Activated CD4-positive, alpha-beta T cell treated with anti-CD3 and anti-CD28 coated beads, Interleukin-2, Interleukin-4, amounts not matched to agents 100 ng/mL and 50 ng/mL, durations not matched to agents 16 hours and 8 hours (primary cell): ENCODE data around the gene POGZ.

Source experiments
- DNase-seq: peaks from one replicate; pipeline ENCODE4 v3.0.0-alpha.2; 2020; ENCODE audit warnings: low spot score

Gene POGZ, protein sequence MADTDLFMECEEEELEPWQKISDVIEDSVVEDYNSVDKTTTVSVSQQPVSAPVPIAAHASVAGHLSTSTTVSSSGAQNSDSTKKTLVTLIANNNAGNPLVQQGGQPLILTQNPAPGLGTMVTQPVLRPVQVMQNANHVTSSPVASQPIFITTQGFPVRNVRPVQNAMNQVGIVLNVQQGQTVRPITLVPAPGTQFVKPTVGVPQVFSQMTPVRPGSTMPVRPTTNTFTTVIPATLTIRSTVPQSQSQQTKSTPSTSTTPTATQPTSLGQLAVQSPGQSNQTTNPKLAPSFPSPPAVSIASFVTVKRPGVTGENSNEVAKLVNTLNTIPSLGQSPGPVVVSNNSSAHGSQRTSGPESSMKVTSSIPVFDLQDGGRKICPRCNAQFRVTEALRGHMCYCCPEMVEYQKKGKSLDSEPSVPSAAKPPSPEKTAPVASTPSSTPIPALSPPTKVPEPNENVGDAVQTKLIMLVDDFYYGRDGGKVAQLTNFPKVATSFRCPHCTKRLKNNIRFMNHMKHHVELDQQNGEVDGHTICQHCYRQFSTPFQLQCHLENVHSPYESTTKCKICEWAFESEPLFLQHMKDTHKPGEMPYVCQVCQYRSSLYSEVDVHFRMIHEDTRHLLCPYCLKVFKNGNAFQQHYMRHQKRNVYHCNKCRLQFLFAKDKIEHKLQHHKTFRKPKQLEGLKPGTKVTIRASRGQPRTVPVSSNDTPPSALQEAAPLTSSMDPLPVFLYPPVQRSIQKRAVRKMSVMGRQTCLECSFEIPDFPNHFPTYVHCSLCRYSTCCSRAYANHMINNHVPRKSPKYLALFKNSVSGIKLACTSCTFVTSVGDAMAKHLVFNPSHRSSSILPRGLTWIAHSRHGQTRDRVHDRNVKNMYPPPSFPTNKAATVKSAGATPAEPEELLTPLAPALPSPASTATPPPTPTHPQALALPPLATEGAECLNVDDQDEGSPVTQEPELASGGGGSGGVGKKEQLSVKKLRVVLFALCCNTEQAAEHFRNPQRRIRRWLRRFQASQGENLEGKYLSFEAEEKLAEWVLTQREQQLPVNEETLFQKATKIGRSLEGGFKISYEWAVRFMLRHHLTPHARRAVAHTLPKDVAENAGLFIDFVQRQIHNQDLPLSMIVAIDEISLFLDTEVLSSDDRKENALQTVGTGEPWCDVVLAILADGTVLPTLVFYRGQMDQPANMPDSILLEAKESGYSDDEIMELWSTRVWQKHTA (N-terminal part only)

DNA sequence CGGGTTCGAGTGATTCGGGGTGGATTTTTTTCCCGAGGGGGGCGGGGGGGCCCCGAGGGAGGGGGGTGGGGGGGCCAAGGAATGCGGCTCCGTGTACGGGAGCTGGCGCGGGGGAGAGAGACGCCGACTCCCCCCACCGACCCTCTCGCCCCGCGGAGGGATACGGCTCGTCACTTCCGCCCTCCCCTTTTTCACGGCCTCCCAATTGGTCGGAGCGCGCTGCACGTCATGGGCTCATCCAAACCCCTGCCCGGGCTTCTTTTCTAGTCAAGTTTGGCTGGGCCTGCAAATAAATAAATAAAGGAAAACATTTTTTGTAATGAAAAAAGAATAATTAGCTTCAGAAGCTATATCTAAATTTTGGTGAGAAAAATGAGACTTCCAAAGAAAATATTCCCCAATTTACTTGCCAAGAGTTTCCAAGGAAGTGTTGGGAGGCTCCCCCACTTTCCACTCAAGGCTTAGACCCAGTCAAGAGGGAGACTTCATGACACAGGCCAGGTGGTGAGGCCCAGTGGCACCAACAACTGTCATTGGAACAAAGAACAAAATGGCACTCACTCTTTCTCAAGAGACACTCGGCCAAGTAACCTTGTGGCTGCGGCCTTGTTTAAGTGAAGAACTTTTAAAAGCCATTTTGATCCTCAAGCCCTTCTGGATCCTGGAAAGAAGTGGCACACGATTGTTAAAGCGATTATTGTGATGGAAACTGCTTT is at the start of gene POGZ:
TSS of gene POGZ (minus strand) at position 164 of the 716 bp plus-strand sequence. CDS start 17,290 bp downstream, outside the sequence.
- DNase-seq = peak; percentile 96

DNA sequence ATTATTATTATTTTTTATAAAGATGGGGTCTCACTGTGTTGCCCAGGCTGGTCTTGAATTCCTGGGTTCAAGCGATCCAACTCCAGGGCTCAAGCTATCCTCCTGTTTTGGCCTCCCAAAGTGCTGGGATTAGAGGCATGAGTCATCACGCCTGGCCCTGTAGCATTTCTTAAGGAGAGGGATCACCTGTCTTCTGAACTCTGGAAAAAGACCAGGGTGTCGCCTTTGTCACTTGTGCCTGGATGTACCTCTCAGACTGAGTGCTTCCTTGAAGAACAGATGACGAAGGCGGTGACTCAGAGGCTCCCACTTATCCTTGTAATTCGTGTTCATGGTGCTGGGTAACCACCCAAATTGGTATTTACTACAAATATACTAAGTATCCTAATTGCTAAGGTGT is 49.5 kb upstream of the POGZ start:
- DNase-seq = no peak

DNA sequence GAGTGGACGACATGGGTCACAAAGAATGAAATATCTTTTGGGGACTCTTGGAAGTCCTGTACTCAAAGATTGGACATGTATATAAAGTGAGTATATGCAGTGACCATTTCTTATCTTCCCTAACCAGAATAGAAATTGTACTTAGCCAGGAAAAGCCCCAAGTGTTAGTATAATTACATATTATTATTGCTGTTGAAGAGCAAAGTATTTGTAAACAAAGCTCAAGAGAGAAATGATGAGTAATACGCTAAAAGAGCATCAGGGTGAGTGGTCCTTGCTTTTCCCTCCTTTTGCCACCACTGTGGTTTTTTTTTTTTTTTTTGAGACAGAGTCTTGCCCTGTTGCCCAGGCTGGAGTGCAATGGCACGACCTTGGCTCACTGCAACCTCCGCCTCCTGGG is 45.5 kb upstream of the POGZ start:
- no peak for DNase-seq

DNA sequence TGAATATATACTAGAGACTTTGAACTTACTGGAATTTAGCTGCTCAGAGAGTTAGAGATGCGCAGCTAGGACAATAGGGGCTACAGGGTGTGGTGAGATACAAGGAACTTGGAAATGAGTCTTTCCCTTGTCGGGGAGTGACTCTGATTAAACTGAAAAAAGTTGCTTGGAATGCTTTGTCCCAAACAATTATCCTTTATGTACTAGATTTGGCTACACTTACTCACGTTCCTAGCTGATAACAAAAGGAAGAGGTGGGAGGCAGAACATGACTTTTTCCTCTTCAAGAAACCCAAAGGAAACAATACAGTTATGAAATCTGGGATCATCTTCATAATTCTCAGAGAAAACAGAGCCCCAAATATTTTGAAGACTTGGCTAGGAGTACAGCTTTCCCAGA is 45.0 kb upstream of the POGZ start:
- no peak for DNase-seq

DNA sequence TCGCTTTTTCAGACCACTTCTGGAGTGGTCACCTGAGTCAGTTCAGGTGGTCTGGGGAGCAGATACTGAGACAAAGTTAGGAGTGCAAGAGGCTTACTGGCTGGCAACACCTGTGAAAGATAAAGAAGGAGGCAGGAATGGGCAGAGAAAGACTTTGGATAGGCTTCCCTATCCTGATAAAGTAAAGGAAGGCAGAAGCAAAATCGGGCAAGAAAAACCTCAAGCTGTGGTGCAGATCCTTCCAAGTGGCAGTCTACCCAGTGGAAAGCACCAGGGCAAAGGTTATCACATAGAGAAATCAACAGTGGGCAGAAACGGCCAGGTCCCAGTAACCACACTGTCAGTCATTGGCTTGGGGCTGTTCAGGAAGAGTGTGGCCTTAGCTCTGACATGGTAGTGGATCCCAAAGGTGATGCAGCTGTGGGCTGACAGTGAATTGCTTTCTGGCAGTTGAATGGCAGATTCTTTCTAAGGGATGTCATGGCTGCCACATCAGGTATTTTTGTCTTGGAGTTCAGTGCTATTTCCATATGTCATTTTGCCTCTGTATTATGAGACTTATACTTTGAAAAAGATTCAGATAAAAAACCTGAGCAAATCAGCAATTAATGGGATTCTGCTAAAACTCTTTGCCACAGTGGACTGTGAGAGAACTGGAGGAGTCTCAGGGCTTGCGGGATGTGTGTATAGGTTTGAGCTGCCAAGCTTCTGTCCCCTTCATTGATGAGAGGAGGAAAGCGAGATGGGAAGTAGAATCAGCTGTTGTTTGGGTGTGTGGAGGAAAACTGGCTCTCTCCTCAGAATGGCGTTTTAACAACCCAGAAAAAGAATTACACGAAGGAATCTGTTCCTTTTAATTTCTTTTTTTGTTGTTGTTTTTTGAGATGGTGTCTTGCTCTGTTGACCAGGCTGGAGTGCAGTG is 43.8 kb upstream of the POGZ start:
- DNase-seq = no peak

DNA sequence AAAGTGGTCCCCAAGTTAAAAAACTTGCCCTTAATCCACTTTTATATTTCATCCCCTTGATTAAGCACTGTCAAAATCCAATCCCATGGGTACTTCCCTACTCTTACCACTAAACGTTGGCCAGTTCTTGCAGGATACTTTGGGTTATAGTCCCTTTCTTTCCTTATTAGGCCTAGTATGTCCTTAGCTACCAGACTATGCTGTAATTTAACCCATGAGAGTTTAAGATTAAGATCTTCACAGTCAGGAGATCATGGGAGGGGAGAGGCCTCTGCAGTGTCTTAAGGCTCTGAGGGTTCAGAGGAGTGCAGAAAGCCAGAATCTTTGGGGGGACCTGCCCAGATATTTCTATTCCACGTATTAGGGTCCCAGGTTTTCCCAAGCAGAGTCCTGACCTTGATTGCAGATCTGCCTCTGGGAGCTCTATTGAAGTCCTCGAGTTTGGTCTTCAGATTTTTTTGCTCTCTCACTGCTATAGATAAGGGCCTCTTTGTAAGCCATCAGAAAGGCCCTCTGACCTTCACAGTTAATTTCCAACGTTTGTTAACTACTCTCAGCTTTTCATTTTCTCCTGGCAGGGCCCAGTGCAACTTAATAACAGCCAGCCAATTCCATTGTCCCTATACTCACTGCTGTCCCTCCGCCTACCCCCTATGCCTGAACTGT is 42.9 kb upstream of the POGZ start:
- DNase-seq = no peak

DNA sequence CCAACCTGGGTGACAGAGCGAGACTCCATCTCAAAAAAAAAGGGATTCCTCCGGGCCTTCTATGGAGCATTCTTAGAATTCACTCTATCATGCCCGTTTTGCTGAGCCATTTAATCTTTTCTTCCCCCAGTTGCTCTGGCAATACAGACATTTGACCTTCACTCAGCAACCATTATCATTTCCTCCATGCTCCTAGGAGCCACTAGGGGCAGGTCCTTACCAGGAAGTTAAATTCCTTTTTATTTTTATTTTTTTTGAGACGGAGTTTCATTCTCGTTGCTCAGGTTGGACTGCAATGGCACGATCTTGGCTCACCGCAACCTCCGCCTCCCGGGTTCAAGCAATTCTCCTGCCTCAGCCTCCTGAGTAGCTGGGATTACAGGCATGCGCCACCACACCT is 42.2 kb upstream of the POGZ start:
- no peak for DNase-seq

DNA sequence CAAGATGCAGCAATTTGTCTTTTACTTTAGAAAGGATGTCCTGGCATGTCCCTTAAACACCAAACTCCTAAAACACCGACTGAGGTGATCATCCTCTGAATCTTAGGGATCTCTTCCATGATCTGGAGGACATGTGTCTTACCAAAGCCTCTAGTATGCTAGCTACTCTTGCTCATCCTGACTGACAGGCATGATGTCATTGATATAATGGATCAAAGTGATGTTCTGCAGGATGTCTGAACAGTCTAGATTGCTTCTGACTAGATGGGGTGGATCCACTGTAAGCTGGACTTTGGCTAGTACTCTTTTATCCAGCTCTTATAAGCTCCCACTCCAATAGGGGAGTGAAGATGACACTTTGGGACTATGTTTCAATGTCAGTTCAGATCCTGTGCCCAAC is 40.6 kb upstream of the POGZ start:
- no peak for DNase-seq

DNA sequence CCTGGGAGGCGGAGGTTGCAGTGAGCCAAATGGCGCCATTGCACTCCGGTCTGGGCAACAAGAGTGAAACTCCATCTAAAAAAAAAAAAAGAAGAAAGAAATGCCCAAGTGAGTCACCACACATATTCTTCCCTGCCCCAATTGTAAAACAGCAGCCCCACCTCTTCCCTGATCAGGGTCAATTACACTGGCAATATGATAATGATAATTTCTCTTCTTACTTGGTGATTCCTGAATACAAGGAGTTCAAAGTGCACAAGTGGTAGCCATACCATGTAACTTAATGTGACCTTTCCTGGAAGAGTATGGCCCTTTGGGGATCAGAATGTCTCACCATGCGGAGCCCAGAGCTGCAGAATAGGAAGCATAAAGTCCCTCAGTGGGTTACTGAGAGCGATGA is 40.1 kb upstream of the POGZ start:
- no peak for DNase-seq

DNA sequence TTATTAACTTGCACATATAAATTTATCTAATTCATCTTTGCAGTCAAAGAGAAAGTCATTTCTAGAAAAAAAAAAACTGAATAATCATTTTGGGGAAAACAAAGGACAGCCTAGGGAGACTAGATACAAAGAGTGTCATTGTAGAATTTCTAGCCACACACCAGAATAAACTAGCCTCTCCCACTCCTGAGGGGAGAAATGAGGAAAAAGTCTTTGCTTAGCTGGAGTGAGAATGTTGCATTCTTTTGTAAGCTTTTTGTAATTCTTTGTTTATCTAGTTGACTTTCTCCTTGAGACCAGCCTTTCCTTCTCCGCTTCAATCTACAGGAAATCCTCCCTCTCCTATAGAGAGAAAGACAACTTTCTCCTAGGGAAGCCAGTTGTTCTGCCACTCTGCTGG is 36.0 kb upstream of the POGZ start:
- no peak for DNase-seq

DNA sequence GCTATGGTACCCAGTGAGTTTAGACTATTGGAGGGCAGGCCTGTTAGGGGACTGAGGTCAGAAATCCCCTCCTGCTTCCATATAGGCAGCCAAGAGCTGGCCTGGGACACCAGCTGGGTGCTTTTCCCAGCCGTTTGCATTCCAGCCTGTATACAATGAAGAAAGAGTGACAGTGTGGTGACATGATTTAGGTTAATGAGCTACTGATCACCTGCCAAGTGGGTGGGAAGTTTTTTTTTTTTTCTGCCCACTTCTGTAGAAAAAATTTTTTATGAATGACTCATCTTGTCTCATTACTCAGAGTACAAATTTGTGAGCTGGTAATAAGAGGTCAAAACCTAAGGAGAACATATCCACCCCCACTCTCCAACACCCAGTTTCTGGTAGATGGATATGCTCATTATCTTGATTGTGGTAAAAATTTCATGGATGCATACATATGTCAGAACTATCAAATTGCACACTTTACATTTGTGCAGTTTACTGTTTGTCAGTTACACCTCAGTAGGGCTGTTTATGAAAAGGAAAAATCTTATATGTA is 35.5 kb upstream of the POGZ start:
- no peak for DNase-seq

DNA sequence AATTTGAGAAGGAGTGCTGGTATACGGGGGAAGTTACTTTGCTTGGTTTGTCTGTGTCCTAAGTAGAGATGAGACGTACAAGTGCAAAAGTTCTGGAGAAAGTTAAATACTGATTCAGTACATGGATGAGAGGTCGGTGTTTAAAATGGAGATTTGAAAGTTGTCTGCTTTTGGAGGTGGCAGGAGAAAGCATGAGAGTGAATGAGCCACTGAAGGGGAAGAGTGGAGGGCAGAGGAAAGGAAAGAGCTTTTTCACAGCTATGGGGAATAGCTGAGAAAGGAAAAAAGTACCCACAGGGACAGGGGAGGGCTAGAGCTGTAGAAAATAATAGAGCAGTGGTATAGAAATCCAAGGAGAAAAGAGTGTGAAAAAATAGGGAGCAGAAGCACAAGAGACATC is 33.7 kb upstream of the POGZ start:
- DNase-seq = no peak

DNA sequence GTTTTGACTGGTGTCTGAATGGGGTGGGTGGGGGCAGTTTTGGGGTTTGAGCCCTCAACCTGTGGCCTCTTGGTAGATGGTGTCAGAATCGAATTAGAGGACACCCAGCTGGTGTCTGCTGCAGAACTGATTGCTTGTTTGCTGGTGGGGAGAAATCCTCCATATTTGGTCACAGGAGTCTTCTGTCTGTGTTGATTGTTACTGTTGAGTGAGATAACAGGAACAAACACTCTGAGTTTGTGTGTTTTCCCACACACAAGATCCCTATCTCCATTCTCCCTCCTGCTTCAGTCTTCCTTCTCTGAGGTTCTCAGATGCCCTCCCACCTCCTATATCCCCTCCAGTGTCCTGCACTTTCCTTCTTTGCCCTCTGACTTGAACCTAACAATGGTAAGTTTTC is 32.8 kb upstream of the POGZ start:
- no peak for DNase-seq

DNA sequence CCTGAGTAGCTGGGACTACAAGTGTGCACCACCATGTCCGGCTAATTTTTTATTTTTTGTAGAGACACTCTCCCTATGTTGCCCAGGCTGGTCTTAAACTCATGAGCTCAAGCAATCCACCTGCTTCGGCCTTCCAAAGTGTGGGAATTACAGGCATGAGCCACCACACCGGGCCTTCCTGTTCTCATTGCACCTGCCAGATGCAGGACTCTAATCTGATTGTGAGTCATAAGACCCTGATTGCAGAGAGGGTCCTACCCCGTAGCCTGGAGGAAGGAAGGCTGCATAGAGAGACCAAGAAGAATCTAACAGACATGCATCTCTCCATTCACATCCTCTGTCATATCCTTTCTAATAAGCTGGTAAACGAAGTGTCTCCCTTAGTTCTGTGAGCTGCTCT is 32.3 kb upstream of the POGZ start:
- DNase-seq = no peak

DNA sequence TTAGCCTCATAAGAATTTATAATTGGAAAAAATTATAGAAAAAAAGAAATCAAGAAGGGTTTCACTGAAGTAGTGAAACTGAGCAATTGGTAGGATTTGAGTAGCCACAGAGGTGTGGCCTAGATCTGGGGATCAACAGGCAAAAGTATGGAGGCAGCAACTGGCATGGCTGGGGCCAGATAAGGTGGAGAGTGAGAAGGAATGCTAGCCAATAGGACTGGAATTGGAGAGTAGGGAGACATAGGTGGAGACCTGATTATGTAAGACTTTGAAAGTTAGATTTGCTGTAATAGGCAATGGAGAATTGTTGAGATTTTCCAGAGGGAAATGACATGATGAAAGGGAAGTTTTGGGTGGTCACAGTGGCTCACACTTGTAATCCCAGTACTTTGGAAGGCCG is 27.3 kb upstream of the POGZ start:
- no peak for DNase-seq

DNA sequence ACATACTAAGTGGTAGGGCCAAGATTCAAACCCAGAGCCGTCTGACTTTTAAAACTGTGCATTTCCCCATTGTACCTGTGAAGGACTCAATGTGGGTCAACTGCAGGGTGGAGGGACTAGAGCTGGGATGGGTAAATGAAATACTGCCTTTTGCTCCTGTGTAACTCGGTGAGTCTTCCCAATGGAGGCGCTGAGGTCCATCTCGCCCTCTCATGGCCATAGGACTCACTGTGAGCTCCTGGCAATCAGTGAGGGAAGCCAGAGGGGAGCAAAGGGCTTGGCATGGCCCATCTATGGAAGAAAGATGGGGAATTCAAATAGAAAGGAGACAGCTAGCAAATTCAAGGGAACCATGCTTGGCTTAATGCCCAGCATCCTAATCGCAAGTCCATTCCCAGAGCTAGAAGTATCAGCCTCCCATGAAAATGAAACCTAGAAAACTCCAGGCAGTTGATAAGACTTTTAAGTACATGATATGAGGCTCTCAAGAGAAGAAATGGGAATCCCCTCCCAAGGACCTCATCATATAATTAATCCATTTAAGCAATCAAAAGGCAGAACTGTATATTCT is 26.5 kb upstream of the POGZ start:
- no peak for DNase-seq

DNA sequence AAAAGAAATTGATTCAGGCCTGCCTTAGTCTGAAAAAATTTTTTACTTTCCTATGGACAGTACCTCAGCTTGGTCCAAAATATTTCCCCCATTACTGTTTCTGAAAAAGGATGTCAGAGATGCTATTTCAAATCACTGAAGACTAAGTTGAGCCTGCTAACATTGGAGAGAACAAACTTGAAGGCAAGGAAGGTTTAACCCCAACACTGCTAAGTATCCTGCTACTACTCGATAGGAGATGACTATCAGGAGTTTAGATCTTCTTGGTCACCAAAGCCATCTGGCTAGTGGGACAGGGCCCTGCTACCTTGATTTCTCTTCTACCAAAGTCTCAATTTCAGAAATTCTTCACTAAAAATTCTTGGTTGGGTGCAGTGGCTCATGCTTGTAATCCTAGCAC is 22.7 kb upstream of the POGZ start:
- no peak for DNase-seq

DNA sequence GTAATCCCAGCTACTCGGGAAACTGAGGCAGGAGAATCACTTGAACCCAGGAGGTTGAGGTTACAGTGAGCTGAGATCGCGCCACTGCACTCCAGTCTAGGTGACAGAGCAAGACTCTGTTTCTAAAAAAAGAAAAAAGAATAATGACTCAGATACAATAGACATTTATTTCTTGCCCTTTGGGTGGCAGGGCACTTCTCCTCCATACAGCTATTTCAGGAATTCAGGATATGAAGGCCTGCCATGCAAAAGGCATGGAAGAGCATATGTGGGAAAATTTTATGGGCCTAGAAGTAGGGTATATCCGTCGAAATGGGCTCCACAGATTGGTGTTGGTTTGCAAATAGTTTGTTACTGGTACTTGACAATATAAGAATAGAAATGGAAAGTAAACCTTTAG is 20.2 kb upstream of the POGZ start:
- no peak for DNase-seq

DNA sequence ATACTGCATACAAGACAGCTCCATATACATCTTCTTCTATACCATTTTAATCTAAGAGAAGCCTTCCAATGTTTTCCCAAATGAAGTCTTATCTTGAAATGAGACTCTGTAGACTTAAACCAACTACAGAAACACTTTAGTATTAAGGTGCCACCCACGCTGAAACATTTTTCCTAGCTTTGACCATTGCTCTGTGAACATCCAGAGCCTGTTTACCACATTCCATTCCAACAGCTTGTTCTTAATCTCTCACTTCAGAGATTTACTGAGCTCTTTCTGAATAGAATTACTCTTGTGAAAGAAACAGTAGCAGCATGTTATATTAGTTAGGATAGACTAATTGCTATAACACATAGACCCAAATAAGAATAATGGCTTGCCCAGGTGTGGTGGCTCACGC is 19.6 kb upstream of the POGZ start:
- no peak for DNase-seq
